ENCODE results near the gene PCNA.

The PCNA gene

GRCh38 chr20:5149892-5150225, 30.1 kb upstream of the PCNA start:
- Histone ChIP-seq H2AFZ (ENCODE audit: low read length) (no peak overlapping the region), H3K4me3 (ENCODE audit: low read depth, low read length, poor library complexity, severe bottlenecking) (no peak overlapping the region), H3K9ac (ENCODE audit: low read length) (no peak overlapping the region), H3K9me2 (ENCODE audit: low read depth, low read length) (no peaks in the 10 kb centered on the region), H3K79me2 (ENCODE audit: insufficient read depth, low read length) (peaks cover 25% of the 10 kb centered on the region), H3K36me3 (ENCODE audit: insufficient read depth, low read length) (peaks cover 6% of the 10 kb centered on the region; the same call in 1 of the 2 replicates), H4K20me1 (ENCODE audit: insufficient read depth, low read length) (no peaks in the 10 kb centered on the region), H3K27me3 (ENCODE audit: insufficient read depth, low read length) (no peaks in the 10 kb centered on the region), H3K9me3 (ENCODE audit: low read length) (no peaks in the 10 kb centered on the region), H3K4me2 (ENCODE audit: low read length) (no peak overlapping the region), H3K27ac (ENCODE audit: low read depth, low read length, poor library complexity, severe bottlenecking) (no peak overlapping the region), H3K4me1 (ENCODE audit: insufficient read depth, low read length, severe bottlenecking) (peaks cover 21% of the 10 kb centered on the region), H3F3A (ENCODE audit: insufficient read depth, low read length) (no peaks in the 10 kb centered on the region)
- TF ChIP-seq EZH2 (IDR thresholded peaks at IDR 0.05; ENCODE audit: borderline replicate concordance, low read length) (no peak), CTCF (IDR thresholded peaks at IDR 0.05; ENCODE audit: low read length) (no peak)

DNA sequence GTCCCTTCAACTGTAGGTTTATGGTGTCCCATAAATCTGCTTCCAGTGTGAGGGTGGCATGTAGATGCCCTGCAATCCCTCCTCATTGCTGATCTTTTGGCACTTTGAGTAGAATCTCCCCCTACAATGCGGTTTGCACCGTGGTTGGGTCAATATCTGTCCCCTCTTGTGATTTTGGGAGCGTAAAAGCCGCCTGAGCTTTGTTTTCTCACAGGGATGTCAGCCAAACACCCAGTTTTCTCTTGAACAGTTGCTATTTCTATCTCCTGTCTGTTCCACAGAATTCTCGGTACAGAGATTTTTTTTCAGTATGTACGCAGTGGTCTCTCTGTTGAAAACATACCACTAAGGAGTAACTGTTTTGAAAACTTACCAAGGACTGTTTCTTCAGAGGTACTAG, 28.8 kb upstream of the PCNA start:
- H3K4me1 ChIP-seq (ENCODE audit: insufficient read depth, low read length, severe bottlenecking): peaks cover 21% of the 10 kb centered on the region
- peaks cover 25% of the 10 kb centered on the region for H3K79me2 ChIP-seq (ENCODE audit: insufficient read depth, low read length)
- no peak overlapping the region for H3K27ac ChIP-seq (ENCODE audit: low read depth, low read length, poor library complexity, severe bottlenecking)

DNA sequence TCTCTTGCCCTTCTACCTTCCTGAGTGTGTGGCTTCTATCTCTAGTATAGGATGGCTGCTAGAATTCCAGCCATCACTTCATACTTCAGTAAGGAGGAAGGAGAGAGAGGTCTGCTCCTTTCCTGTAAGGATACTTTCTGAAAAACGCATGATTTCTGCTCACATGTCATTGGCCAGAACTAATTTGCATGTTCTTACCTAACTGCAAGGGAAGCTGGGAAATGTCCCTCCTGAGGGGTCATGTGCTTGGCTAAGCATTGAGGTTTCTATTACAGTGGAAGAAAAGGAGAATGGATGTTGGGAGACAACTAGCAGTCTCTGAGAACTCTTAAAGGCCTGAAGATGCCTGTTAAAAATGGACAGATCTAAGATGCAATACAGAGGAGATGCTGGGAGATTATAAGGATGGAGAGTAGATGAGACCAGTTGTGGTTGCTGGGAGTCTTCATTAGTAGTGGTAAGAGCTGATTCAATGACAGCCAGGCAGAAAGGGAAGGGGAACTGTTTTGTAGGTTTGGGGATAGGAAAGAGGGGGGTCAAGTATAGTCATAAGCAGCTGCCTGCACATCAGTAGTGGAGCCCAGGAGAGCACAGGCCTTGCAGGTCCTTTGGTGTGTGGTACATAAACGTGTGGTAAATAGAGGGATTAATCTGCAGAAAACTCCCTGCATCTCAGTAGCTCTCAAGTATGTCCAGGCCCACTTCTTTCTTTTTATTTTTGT, 27.3 kb upstream of the PCNA start:
- H3K9ac ChIP-seq (ENCODE audit: low read length): no peak overlapping the region
- H3K9me3 ChIP-seq (ENCODE audit: low read length): no peaks in the 10 kb centered on the region
- TF ChIP-seq EZH2 (IDR thresholded peaks at IDR 0.05; ENCODE audit: borderline replicate concordance, low read length): no peak
- TF ChIP-seq CTCF (IDR thresholded peaks at IDR 0.05; ENCODE audit: low read length): no peak
- peaks cover 21% of the 10 kb centered on the region for H3K4me1 ChIP-seq (ENCODE audit: insufficient read depth, low read length, severe bottlenecking)
- H3K36me3 ChIP-seq (ENCODE audit: insufficient read depth, low read length): no peaks in the 10 kb centered on the region
- no peak overlapping the region for H2AFZ ChIP-seq (ENCODE audit: low read length)
- no peaks in the 10 kb centered on the region for H3F3A ChIP-seq (ENCODE audit: insufficient read depth, low read length)
- no peak overlapping the region for H3K27ac ChIP-seq (ENCODE audit: low read depth, low read length, poor library complexity, severe bottlenecking)
- H4K20me1 ChIP-seq (ENCODE audit: insufficient read depth, low read length): no peaks in the 10 kb centered on the region
- H3K4me2 ChIP-seq (ENCODE audit: low read length): no peak overlapping the region
- H3K9me2 ChIP-seq (ENCODE audit: low read depth, low read length): no peaks in the 10 kb centered on the region
- H3K79me2 ChIP-seq (ENCODE audit: insufficient read depth, low read length): peaks cover 25% of the 10 kb centered on the region
- H3K4me3 ChIP-seq (ENCODE audit: low read depth, low read length, poor library complexity, severe bottlenecking): no peak overlapping the region
- H3K27me3 ChIP-seq (ENCODE audit: insufficient read depth, low read length): no peaks in the 10 kb centered on the region

More for the DNA sequence above, 28.8 kb upstream of the PCNA start:
- Histone ChIP-seq H3K9ac (ENCODE audit: low read length) (no peak overlapping the region), H4K20me1 (ENCODE audit: insufficient read depth, low read length) (no peaks in the 10 kb centered on the region), H3K9me3 (ENCODE audit: low read length) (no peaks in the 10 kb centered on the region), H3K36me3 (ENCODE audit: insufficient read depth, low read length) (no peaks in the 10 kb centered on the region), H3F3A (ENCODE audit: insufficient read depth, low read length) (no peaks in the 10 kb centered on the region), H2AFZ (ENCODE audit: low read length) (no peak overlapping the region), H3K4me2 (ENCODE audit: low read length) (no peak overlapping the region), H3K9me2 (ENCODE audit: low read depth, low read length) (no peaks in the 10 kb centered on the region), H3K27me3 (ENCODE audit: insufficient read depth, low read length) (no peaks in the 10 kb centered on the region), H3K4me3 (ENCODE audit: low read depth, low read length, poor library complexity, severe bottlenecking) (no peak overlapping the region)
- TF ChIP-seq EZH2 (IDR thresholded peaks at IDR 0.05; ENCODE audit: borderline replicate concordance, low read length): no peak
- TF ChIP-seq CTCF (IDR thresholded peaks at IDR 0.05; ENCODE audit: low read length): no peak

All from OCI-LY1 (cell line).